Measurements from ENCODE around the gene SETD3. TPM values are rescaled to one million over a fixed set of nuclear protein-coding genes. Genes with fewer than 3 reads are reported as not detected.
A peak's percentile ranks its signal among the peaks of the same experiment; 100 is the strongest.

SETD3 gene
- total RNA-seq, 4 donors from 2014 or later = 135 to 170 (median 148) TPM

GRCh38 chr14:99497341-99497740, 16.7 kb upstream of the SETD3 start:
- intact Hi-C loops (cut with DNase I) = no loop called here
- TF ChIP-seq POLR2AphosphoS5 (IDR thresholded peaks at IDR 0.05) = no peak
- TF ChIP-seq EP300 (IDR thresholded peaks at IDR 0.05) = no peak
- TF ChIP-seq POLR2A (IDR thresholded peaks at IDR 0.05; ENCODE audit: low read depth) = no peak
- Histone ChIP-seq H3K9me3 (no peaks in the 10 kb centered on the region), H3K27me3 (no peaks in the 10 kb centered on the region), H3K36me3 (peaks cover 59 to 90% (median 85%) of the 10 kb centered on the region in 4 donors), H3K27ac (replicated peaks in 1 of 4) (no peak overlapping the region), H3K4me3 (no peak overlapping the region), H3K4me1 (peaks cover 0 to 6% (median 0%) of the 10 kb centered on the region in 4 donors)
- no peak for DNase-seq (ENCODE audit: extremely low spot score)
- WGBS = 97% methylated on average over 2 of the region's 2 CpGs

GRCh38 chr14:99484106-99484505, 3.4 kb upstream of the SETD3 start:
- 50% methylated on average over 2 of the region's 2 CpGs for WGBS
- H3K27me3 ChIP-seq = no peaks in the 10 kb centered on the region
- H3K9me3 ChIP-seq = no peaks in the 10 kb centered on the region
- peaks cover 31 to 66% (median 56%) of the 10 kb centered on the region in 4 donors for H3K4me1 ChIP-seq
- H3K27ac ChIP-seq (replicated peaks in 1 of 4) = no peak overlapping the region
- no peak overlapping the region for H3K4me3 ChIP-seq
- no peak for DNase-seq (ENCODE audit: extremely low spot score)
- intact Hi-C loops (cut with DNase I) = no loop called here
- TF ChIP-seq EP300 (IDR thresholded peaks at IDR 0.05) (no peak), POLR2AphosphoS5 (IDR thresholded peaks at IDR 0.05) (no peak), CTCF (IDR thresholded peaks at IDR 0.05) (no peak), POLR2A (IDR thresholded peaks at IDR 0.05; ENCODE audit: low read depth) (no peak)
- no peaks in the 10 kb centered on the region for H3K36me3 ChIP-seq

GRCh38 chr14:99481745-99482099, 1.1 kb upstream of the SETD3 start:
- intact Hi-C loops (cut with DNase I) = no loop called here
- Histone ChIP-seq H3K27ac (replicated peaks in 1 of 4) (peak overlapping the region; percentile 93 to 98 (median 96)), H3K4me1 (peaks cover 28 to 69% (median 62%) of the 10 kb centered on the region in 4 donors), H3K9me3 (no peaks in the 10 kb centered on the region), H3K36me3 (no peaks in the 10 kb centered on the region), H3K27me3 (no peaks in the 10 kb centered on the region), H3K4me3 (peak overlapping the region; percentile 82 to 95 (median 93))
- 0% methylated on average over 17 of the region's 17 CpGs for WGBS
- no peak for DNase-seq (ENCODE audit: extremely low spot score)
- TF ChIP-seq POLR2AphosphoS5 (IDR thresholded peaks at IDR 0.05) = no peak
- no peak for TF ChIP-seq CTCF (IDR thresholded peaks at IDR 0.05)
- no peak for TF ChIP-seq POLR2A (IDR thresholded peaks at IDR 0.05; ENCODE audit: low read depth)
- TF ChIP-seq EP300 (IDR thresholded peaks at IDR 0.05) = no peak

- H3K4me3 ChIP-seq = peak within 1 kb of the TSS; percentile 82 to 95 (median 93)
- no peaks in the 10 kb centered on the region for H3K36me3 ChIP-seq
- no peaks in the 10 kb centered on the region for H3K27me3 ChIP-seq
- peak within 1 kb of the TSS; percentile 93 to 98 (median 96) for H3K27ac ChIP-seq (replicated peaks in 1 of 4)
- TF ChIP-seq CTCF (IDR thresholded peaks at IDR 0.05) (peak in 1 of 3 experiments; percentile 22), POLR2AphosphoS5 (IDR thresholded peaks at IDR 0.05) (peak; percentile 99 to 100), POLR2A (IDR thresholded peaks at IDR 0.05; ENCODE audit: low read depth) (peak; percentile 92), EP300 (IDR thresholded peaks at IDR 0.05) (no peak)
- WGBS = 0% methylated on average over 11 of the region's 82 CpGs
- intact Hi-C loops (cut with DNase I) = no loop called here
- H3K9me3 ChIP-seq = no peaks in the 10 kb centered on the region
- H3K4me1 ChIP-seq = peaks cover 28 to 66% (median 57%) of the 10 kb centered on the region in 4 donors
- DNase-seq (ENCODE audit: extremely low spot score) = peak; percentile 100
These were observed 472 bp upstream of the SETD3 start, which contains the start of gene CCNK for GRCh38 chr14:99480917-99481744. TSS of gene CCNK (plus strand) at chr14:99481409. CDS start at chr14:99492678, 11,269 bp downstream.

GRCh38 chr14:99479160-99479905, 1.3 kb downstream of the SETD3 start:
- WGBS = 12% methylated on average over 18 of the region's 18 CpGs
- Histone ChIP-seq H3K4me3 (peak overlapping the region; percentile 82 to 95 (median 93)), H3K4me1 (peaks cover 34 to 69% (median 65%) of the 10 kb centered on the region in 4 donors), H3K9me3 (no peaks in the 10 kb centered on the region), H3K27me3 (no peaks in the 10 kb centered on the region), H3K36me3 (no peaks in the 10 kb centered on the region), H3K27ac (replicated peaks in 1 of 4) (peak overlapping the region; percentile 93 to 98 (median 96))
- DNase-seq (ENCODE audit: extremely low spot score) = no peak
- intact Hi-C loops (cut with DNase I) = no loop called here
- TF ChIP-seq POLR2A (IDR thresholded peaks at IDR 0.05; ENCODE audit: low read depth) (no peak), POLR2AphosphoS5 (IDR thresholded peaks at IDR 0.05) (no peak), EP300 (IDR thresholded peaks at IDR 0.05) (no peak), CTCF (IDR thresholded peaks at IDR 0.05) (no peak)
